SU-DHL-6 (cell line): Measurements from ENCODE around the gene CIT.

Experiments used
- H2AFZ ChIP-seq: fragments of 200-600 bp; sonication (generic); 2 replicates; pipeline ENCODE4 v1.6.1; 2014; ENCODE audit warnings: low read depth, mild to moderate bottlenecking, moderate library complexity, mixed read lengths, antibody characterized with exemption, low read length; ENCODE audit not compliant: severe bottlenecking
- H3F3A ChIP-seq: fragments of 200-600 bp; shearing (Covaris generic); 2 replicates; pipeline ENCODE4 v1.6.0; 2016; ENCODE audit warnings: antibody characterized with exemption, mild to moderate bottlenecking; ENCODE audit not compliant: insufficient read depth
- H3K27ac ChIP-seq: fragments of 200-600 bp; sonication (generic); 2 replicates; pipeline ENCODE4 v1.5.1; 2016; ENCODE audit warnings: low read depth, mild to moderate bottlenecking, low read length, moderate library complexity, mixed read lengths
- H3K27me3 ChIP-seq: fragments of 200-600 bp; sonication (generic), shearing (Covaris generic); 2 replicates; pipeline ENCODE4 v1.6.0; 2014; ENCODE audit warnings: mild to moderate bottlenecking, low read length
- H3K36me3 ChIP-seq: fragments of 200-600 bp; sonication (generic); 2 replicates; pipeline ENCODE4 v1.6.1; 2014; ENCODE audit warnings: mild to moderate bottlenecking, low read length, mixed read lengths
- H3K4me2 ChIP-seq: fragments of 300-600, 200-600 bp; shearing (Covaris generic), sonication (generic); 2 replicates; pipeline ENCODE4 v1.6.0; 2014; ENCODE audit warnings: low read length, low read depth, mild to moderate bottlenecking; ENCODE audit not compliant: poor library complexity, severe bottlenecking
- H3K4me3 ChIP-seq: fragments of 200-600 bp; sonication (generic); 2 replicates; pipeline ENCODE4 v1.5.1; 2014; ENCODE audit warnings: antibody characterized with exemption, low read length, mild to moderate bottlenecking, mixed read lengths; ENCODE audit not compliant: insufficient read depth, poor library complexity, severe bottlenecking
- H3K79me2 ChIP-seq: fragments of 200-600 bp; sonication (generic); 2 replicates; pipeline ENCODE4 v1.6.1; 2014; ENCODE audit warnings: mild to moderate bottlenecking, low read length, moderate library complexity; ENCODE audit not compliant: insufficient read depth
- H3K9ac ChIP-seq: fragments of 200-600 bp; sonication (generic); 2 replicates; pipeline ENCODE4 v1.7.0; 2014; ENCODE audit warnings: mild to moderate bottlenecking, low read length
- H3K9me2 ChIP-seq: fragments of 200-600 bp; sonication (generic); replicated peaks from 2 replicates; pipeline ENCODE4 v1.6.1; 2014; ENCODE audit warnings: low read length; ENCODE audit not compliant: insufficient read depth
- H3K9me3 ChIP-seq: fragments of 200-600 bp; sonication (generic); 2 replicates; pipeline ENCODE4 v1.6.1; 2014; ENCODE audit warnings: low read length, mixed read lengths; ENCODE audit not compliant: insufficient read depth
- H4K20me1 ChIP-seq: fragments of 200-600 bp; sonication (generic); 2 replicates; pipeline ENCODE4 v1.6.1; 2014; ENCODE audit warnings: low read depth, mild to moderate bottlenecking, antibody characterized with exemption, low read length, moderate library complexity, mixed read lengths
- CTCF ChIP-seq: fragments of 200-600 bp; sonication (generic); IDR thresholded peaks from one replicate; pipeline ENCODE4 v1.5.1; 2017; ENCODE audit warnings: antibody characterized with exemption, mild to moderate bottlenecking, low read length, moderate library complexity; ENCODE audit not compliant: insufficient read depth, poor library complexity, severe bottlenecking
- EZH2phosphoT487 ChIP-seq: fragments of 200-600 bp; sonication (generic), shearing (Covaris generic); conservative IDR thresholded peaks from 2 replicates; pipeline ENCODE4 v1.6.1; 2018; ENCODE audit warnings: mild to moderate bottlenecking, antibody characterized with exemption, low read length, moderate library complexity, mixed read lengths

Gene CIT

GRCh38 chr12:119758234-119758633, 118.9 kb downstream of the CIT start:
- TF ChIP-seq EZH2phosphoT487 (no peak), CTCF (no peak)
- H3K4me3 ChIP-seq = no peak overlapping the region
- H3K9me2 ChIP-seq = no peaks in the 10 kb centered on the region
- no peak overlapping the region for H2AFZ ChIP-seq
- no peaks in the 10 kb centered on the region for H3K9me3 ChIP-seq
- H3F3A ChIP-seq = no peaks in the 10 kb centered on the region
- peaks cover 9% of the 10 kb centered on the region; the same call in 1 of the 2 replicates for H3K36me3 ChIP-seq
- H4K20me1 ChIP-seq = no peaks in the 10 kb centered on the region
- H3K79me2 ChIP-seq = no peaks in the 10 kb centered on the region
- H3K4me2 ChIP-seq = no peak overlapping the region
- H3K27me3 ChIP-seq = no peaks in the 10 kb centered on the region
- H3K9ac ChIP-seq = no peak overlapping the region
- no peak overlapping the region for H3K27ac ChIP-seq

- Histone ChIP-seq H3F3A (no peaks in the 10 kb centered on the region), H3K79me2 (no peaks in the 10 kb centered on the region), H2AFZ (no peak overlapping the region), H4K20me1 (no peaks in the 10 kb centered on the region), H3K9me3 (no peaks in the 10 kb centered on the region), H3K36me3 (peaks cover 19% of the 10 kb centered on the region; the same call in 1 of the 2 replicates), H3K27ac (no peak overlapping the region), H3K27me3 (no peaks in the 10 kb centered on the region), H3K9ac (no peak overlapping the region), H3K4me3 (no peak overlapping the region), H3K4me2 (no peak overlapping the region), H3K9me2 (no peaks in the 10 kb centered on the region)
- TF ChIP-seq EZH2phosphoT487 = no peak
Observed at GRCh38 chr12:119751961-119752360, 125.2 kb downstream of the CIT start.

DNA sequence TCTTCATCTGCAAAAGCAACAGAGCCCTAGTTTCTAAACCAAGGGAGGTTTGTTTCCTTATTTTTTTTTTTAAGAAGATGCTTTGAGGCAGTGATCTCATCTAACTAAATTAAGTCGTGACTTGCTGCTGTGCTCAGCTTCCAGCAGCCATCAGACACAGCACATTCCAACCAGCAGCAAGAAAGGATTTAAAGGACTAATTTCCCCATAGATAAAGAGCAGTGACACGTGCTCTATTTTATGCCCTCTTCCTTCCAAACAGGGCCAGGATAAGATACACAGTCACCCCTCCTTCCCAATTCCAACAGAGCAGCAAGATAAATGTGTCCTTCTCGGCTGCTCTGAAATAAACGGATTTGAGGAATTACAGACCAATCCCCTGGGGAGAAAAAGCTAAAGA, 127.5 kb downstream of the CIT start:
- no peak overlapping the region for H2AFZ ChIP-seq
- no peak overlapping the region for H3K27ac ChIP-seq
- no peak overlapping the region for H3K4me2 ChIP-seq
- no peaks in the 10 kb centered on the region for H3K79me2 ChIP-seq
- no peaks in the 10 kb centered on the region for H3K27me3 ChIP-seq
- peaks cover 38% of the 10 kb centered on the region for H3K36me3 ChIP-seq
- H3K4me3 ChIP-seq = no peak overlapping the region
- peaks cover 15% of the 10 kb centered on the region; the same call in 1 of the 2 replicates for H3K9me3 ChIP-seq
- TF ChIP-seq CTCF = no peak
- no peak for TF ChIP-seq EZH2phosphoT487
- no peaks in the 10 kb centered on the region for H4K20me1 ChIP-seq
- H3F3A ChIP-seq = no peaks in the 10 kb centered on the region
- H3K9ac ChIP-seq = no peak overlapping the region
- H3K9me2 ChIP-seq = no peaks in the 10 kb centered on the region

DNA sequence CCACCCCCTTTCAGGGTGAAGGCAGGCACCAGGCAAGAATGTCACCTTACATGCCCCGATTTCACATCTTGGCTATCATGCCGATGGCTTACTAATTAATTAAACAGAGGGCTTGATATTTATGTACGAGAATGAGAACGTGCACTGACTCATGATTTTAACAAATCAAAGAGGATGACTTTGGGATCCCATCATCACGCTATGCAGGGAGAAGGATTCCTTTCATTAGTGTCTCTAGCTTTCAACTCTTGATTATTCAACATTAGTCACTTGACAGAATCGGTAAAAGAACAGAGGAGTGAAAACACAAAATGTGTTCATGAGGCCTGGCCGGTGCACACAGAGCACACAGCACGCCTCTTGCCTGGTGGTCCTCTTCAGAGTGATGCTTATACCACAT, 128.6 kb downstream of the CIT start:
- no peaks in the 10 kb centered on the region for H3K9me2 ChIP-seq
- H3K9me3 ChIP-seq = peaks cover 17% of the 10 kb centered on the region; the same call in 1 of the 2 replicates
- H3K27me3 ChIP-seq = no peaks in the 10 kb centered on the region
- H4K20me1 ChIP-seq = no peaks in the 10 kb centered on the region
- no peak overlapping the region for H3K9ac ChIP-seq
- no peak overlapping the region for H3K4me2 ChIP-seq
- no peaks in the 10 kb centered on the region for H3K79me2 ChIP-seq
- no peaks in the 10 kb centered on the region for H3F3A ChIP-seq
- no peak for TF ChIP-seq EZH2phosphoT487
- H2AFZ ChIP-seq = no peak overlapping the region
- H3K4me3 ChIP-seq = no peak overlapping the region
- H3K36me3 ChIP-seq = peaks cover 49% of the 10 kb centered on the region
- H3K27ac ChIP-seq = no peak overlapping the region
